ENCODE results near the gene PRDM9. TPM values are rescaled to one million over a fixed set of nuclear protein-coding genes. Genes with fewer than 3 reads are reported as not detected.
"Not testable (repeated sequence)": the region's sequence is repeated elsewhere in the genome, so short reads cannot be mapped to it uniquely, and the experiment has no call there.

Gene PRDM9
- total and polyA plus RNA-seq, 2 donors (not counting 3 experiments of a cell fraction or from before 2014, with no cell fraction given), result not detected

DNA sequence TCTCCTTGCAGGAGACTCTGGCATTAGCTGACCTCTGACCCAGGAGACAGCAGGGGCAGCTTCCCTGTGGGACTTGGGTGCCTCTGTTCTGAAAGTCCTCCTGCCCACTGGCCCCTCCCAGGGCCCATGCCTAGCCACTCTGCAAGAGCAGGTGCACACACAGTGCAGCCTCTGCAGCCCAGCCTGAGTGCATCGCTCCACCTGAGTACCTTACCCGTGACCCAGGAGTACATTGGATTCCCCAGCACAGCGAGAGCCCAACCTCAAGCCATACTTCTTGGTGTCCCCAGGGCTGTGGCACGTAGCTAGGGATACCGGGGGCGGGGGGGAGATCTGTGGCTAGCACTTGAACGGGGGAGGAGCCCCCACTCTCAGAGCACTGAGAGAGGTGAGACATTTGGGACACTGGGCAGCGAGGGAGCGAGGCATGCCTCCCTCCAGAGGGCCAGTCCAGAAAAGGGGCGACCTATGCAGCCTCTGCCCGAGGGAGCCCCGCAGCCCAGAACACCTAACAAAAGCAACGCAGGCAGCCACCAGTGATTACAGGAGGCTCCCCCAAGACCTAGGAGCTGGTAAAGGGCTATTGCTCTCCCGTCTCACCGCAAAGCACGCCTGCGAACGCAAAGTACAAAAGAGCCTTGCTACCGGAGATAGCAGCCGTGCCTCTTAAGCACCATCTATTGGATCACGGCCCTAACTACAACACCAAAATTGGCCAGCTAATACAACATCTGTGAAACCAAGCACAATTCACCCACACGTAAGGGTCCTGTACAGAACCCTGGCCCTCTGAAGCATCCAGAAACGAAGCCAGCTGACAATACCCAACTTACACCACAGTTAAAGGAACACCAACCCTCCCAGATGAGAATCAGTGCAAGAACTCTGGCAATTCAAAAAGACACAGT, 826 bp upstream of the PRDM9 start:
- intact Hi-C loops (cut with micrococcal nuclease), result no loop called here

DNA sequence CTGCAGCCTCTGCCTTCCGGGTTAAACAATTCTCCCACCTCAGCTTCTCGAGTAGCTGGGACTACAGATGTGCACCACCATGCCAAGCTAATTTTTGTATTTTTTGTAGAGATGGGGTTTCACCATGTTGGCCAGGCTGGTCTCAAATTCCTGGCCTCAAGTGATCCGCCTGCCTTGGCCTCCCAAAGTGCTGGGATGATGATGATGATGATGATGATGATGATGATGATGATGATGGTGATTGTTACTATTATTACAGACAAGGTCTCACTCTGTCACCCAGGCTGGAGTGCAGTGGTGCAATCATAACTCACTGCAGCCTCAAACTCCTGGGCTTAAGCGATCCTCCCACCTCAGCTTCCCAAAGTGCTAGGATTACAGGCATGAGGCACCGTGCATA, 3.0 kb downstream of the PRDM9 start:
- dilution Hi-C loops (cut with MboI; ENCODE audit: extremely low pct_ligation_motif_present, low sequenced_read_pairs); H3K4me3 ChIP-seq (replicated peaks in 1 of 3; ENCODE audit: insufficient read depth in 1 of 3, low read depth in 1 of 3, low read length in 3 of 3); DNase-seq (ENCODE audit: low read depth, low spot score); H3K4me2 ChIP-seq (ENCODE audit: insufficient read depth, low read length); BruUV-seq (replicated peaks); H3K79me2 ChIP-seq (ENCODE audit: control insufficient read depth, insufficient read depth, low read length); H2AFZ ChIP-seq (ENCODE audit: low read depth, low read length); H4K20me1 ChIP-seq (replicated peaks; ENCODE audit: control insufficient read depth, extremely low read depth, insufficient read depth, low read length); CTCF ChIA-PET; intact Hi-C loops (cut with micrococcal nuclease); POLR2A ChIA-PET; H3K9ac ChIP-seq (replicated peaks; ENCODE audit: extremely low read depth, insufficient read depth, low read length); H3K36me3 ChIP-seq (ENCODE audit: control insufficient read depth in 2 of 2, extremely low read depth in 1 of 2, insufficient read depth in 2 of 2, low read length in 2 of 2); H3K27me3 ChIP-seq (ENCODE audit: control insufficient read depth in 2 of 2, insufficient read depth in 2 of 2, low read length in 2 of 2); H3K27ac ChIP-seq (ENCODE audit: insufficient read depth, low read depth, low read length); H3K9me1 ChIP-seq (replicated peaks; ENCODE audit: control insufficient read depth, extremely low read depth, insufficient read depth, low read length); FAIRE-seq; H3K4me1 ChIP-seq (ENCODE audit: control insufficient read depth, extremely low read depth, insufficient read depth, low read length); H3K9me3 ChIP-seq (replicated peaks; ENCODE audit: control insufficient read depth, insufficient read depth, low read length): not testable (repeated sequence)

More for the DNA sequence above, 826 bp upstream of the PRDM9 start:
- no peaks in the 10 kb centered on the region for H3K4me1 ChIP-seq (ENCODE audit: control insufficient read depth, extremely low read depth, insufficient read depth, low read length)
- H3K4me3 ChIP-seq (replicated peaks in 1 of 3; ENCODE audit: insufficient read depth in 1 of 3, low read depth in 1 of 3, low read length in 3 of 3), result no peak overlapping the region
- ChIA-PET CTCF (no interaction called here), POLR2A (no interaction called here)
- H3K36me3 ChIP-seq (ENCODE audit: control insufficient read depth in 2 of 2, extremely low read depth in 1 of 2, insufficient read depth in 2 of 2, low read length in 2 of 2), result no peaks in the 10 kb centered on the region
- H3K27me3 ChIP-seq (ENCODE audit: control insufficient read depth in 2 of 2, insufficient read depth in 2 of 2, low read length in 2 of 2), result no peaks in the 10 kb centered on the region
- TF ChIP-seq POLR2A (IDR thresholded peaks at IDR 0.05; ENCODE audit: low read depth, low read length), result no peak
- no peak for TF ChIP-seq EZH2 (IDR thresholded peaks at IDR 0.05; ENCODE audit: borderline replicate concordance, low read depth, low read length, severe bottlenecking)
- TF ChIP-seq, protein P1, sequence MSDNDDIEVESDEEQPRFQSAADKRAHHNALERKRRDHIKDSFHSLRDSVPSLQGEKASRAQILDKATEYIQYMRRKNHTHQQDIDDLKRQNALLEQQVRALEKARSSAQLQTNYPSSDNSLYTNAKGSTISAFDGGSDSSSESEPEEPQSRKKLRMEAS (IDR thresholded peaks at IDR 0.05; ENCODE audit: insufficient read depth, insufficient read length), result no peak
- TF ChIP-seq POLR2AphosphoS5 (IDR thresholded peaks at IDR 0.05; ENCODE audit: insufficient read depth, low read depth, low read length), result no peak
- TF ChIP-seq, protein P2, sequence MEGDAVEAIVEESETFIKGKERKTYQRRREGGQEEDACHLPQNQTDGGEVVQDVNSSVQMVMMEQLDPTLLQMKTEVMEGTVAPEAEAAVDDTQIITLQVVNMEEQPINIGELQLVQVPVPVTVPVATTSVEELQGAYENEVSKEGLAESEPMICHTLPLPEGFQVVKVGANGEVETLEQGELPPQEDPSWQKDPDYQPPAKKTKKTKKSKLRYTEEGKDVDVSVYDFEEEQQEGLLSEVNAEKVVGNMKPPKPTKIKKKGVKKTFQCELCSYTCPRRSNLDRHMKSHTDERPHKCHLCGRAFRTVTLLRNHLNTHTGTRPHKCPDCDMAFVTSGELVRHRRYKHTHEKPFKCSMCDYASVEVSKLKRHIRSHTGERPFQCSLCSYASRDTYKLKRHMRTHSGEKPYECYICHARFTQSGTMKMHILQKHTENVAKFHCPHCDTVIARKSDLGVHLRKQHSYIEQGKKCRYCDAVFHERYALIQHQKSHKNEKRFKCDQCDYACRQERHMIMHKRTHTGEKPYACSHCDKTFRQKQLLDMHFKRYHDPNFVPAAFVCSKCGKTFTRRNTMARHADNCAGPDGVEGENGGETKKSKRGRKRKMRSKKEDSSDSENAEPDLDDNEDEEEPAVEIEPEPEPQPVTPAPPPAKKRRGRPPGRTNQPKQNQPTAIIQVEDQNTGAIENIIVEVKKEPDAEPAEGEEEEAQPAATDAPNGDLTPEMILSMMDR (IDR thresholded peaks at IDR 0.05; ENCODE audit: extremely low read depth in 1 of 2, insufficient read depth in 1 of 2, low read depth in 1 of 2, low read length in 2 of 2), result no peak
- TF ChIP-seq JUN (IDR thresholded peaks at IDR 0.05; ENCODE audit: borderline replicate concordance, insufficient read depth, insufficient read length, low read depth), result no peak
- TF ChIP-seq FOS (IDR thresholded peaks at IDR 0.05; ENCODE audit: borderline replicate concordance, insufficient read depth, low read length), result no peak
- TF ChIP-seq GATA2 (IDR thresholded peaks at IDR 0.05; ENCODE audit: insufficient read depth, insufficient read length, low read depth, low read length), result no peak
- TF ChIP-seq MYC (IDR thresholded peaks at IDR 0.05; ENCODE audit: low read depth, low read length), result no peak
- H3K27ac ChIP-seq (ENCODE audit: insufficient read depth, low read depth, low read length), result no peak overlapping the region
- BruUV-seq (replicated peaks), result no TSS peak
- FAIRE-seq, result no peak
- no peak overlapping the region for H3K4me2 ChIP-seq (ENCODE audit: insufficient read depth, low read length)
- H3K9me3 ChIP-seq (replicated peaks; ENCODE audit: control insufficient read depth, insufficient read depth, low read length), result peaks cover 3% of the 10 kb centered on the region
- H4K20me1 ChIP-seq (replicated peaks; ENCODE audit: control insufficient read depth, extremely low read depth, insufficient read depth, low read length), result no peaks in the 10 kb centered on the region
- no peaks in the 10 kb centered on the region for H3K79me2 ChIP-seq (ENCODE audit: control insufficient read depth, insufficient read depth, low read length)
- no peak overlapping the region for H3K9ac ChIP-seq (replicated peaks; ENCODE audit: extremely low read depth, insufficient read depth, low read length)
- no peaks in the 10 kb centered on the region for H3K9me1 ChIP-seq (replicated peaks; ENCODE audit: control insufficient read depth, extremely low read depth, insufficient read depth, low read length)
- no peak overlapping the region for H2AFZ ChIP-seq (ENCODE audit: low read depth, low read length)
- dilution Hi-C loops (cut with MboI; ENCODE audit: extremely low pct_ligation_motif_present, low sequenced_read_pairs), result no loop called here
- no peak for DNase-seq (ENCODE audit: low read depth, low spot score)
